Endometrium (tissue), 2 donors: Measurements from ENCODE around the gene NUP42.
"Not testable (repeated sequence)": the region's sequence is repeated elsewhere in the genome, so short reads cannot be mapped to it uniquely, and the experiment has no call there.

Source experiments
- FAIRE-seq: peaks from 2 replicates; lab custom pipeline; 2012; peaks lifted over from hg19 to GRCh38; lab: Jason Lieb, UNC
- donor health status: control.
- donor health status: control.

NUP42 gene

GRCh38 chr7:23181684-23182553 is at the start of gene NUP42:
Gene NUP42 (plus strand): TSS chr7:23182048. CDS start chr7:23182086, 38 bp downstream.
- FAIRE-seq, result peak; percentile 92

- no peak for FAIRE-seq
Measured at GRCh38 chr7:23133797-23134196, 48.1 kb upstream of the NUP42 start.

- no peak for FAIRE-seq
Measured at GRCh38 chr7:23135755-23136154, 46.1 kb upstream of the NUP42 start.

GRCh38 chr7:23136216-23136615 is 45.6 kb upstream of the NUP42 start:
- FAIRE-seq, result no peak

- FAIRE-seq, result no peak
Measured at GRCh38 chr7:23157679-23158078, 24.2 kb upstream of the NUP42 start.

GRCh38 chr7:23158546-23158945 is 23.3 kb upstream of the NUP42 start:
- no peak for FAIRE-seq

- FAIRE-seq, result no peak
Measured at GRCh38 chr7:23161482-23161881, 20.4 kb upstream of the NUP42 start.

GRCh38 chr7:23164846-23165245 is 17.0 kb upstream of the NUP42 start:
- no peak for FAIRE-seq

- no peak for FAIRE-seq
Measured at GRCh38 chr7:23165316-23165715, 16.5 kb upstream of the NUP42 start.

- FAIRE-seq, result no peak
Measured at GRCh38 chr7:23167691-23168090, 14.2 kb upstream of the NUP42 start.

GRCh38 chr7:23168111-23168885 is 13.6 kb upstream of the NUP42 start:
- FAIRE-seq, result no peak

- FAIRE-seq, result no peak
Measured at GRCh38 chr7:23175938-23176337, 5.9 kb upstream of the NUP42 start.

GRCh38 chr7:23183279-23184012 is 1.6 kb downstream of the NUP42 start:
- FAIRE-seq, result no peak

- no peak for FAIRE-seq
Measured at GRCh38 chr7:23184291-23184690, 2.4 kb downstream of the NUP42 start.

- FAIRE-seq, result no peak
Measured at GRCh38 chr7:23184709-23185359, 3.0 kb downstream of the NUP42 start.

- FAIRE-seq, result no peak
Measured at GRCh38 chr7:23185980-23186379, 4.1 kb downstream of the NUP42 start.

- FAIRE-seq, result no peak
Measured at GRCh38 chr7:23191022-23191421, 9.2 kb downstream of the NUP42 start.

- FAIRE-seq, result not testable (repeated sequence)
Measured at GRCh38 chr7:23193650-23194227, 11.9 kb downstream of the NUP42 start.

GRCh38 chr7:23196306-23196705 is 14.5 kb downstream of the NUP42 start:
- FAIRE-seq, result no peak

- not testable (repeated sequence) for FAIRE-seq
Measured at GRCh38 chr7:23197745-23198144, 15.9 kb downstream of the NUP42 start.

- FAIRE-seq, result no peak
Measured at GRCh38 chr7:23200331-23200730, 18.5 kb downstream of the NUP42 start.

- FAIRE-seq, result no peak
Measured at GRCh38 chr7:23204241-23204640, 22.4 kb downstream of the NUP42 start.
